ENCODE measurements around the gene CDH4.

CDH4 gene

DNA sequence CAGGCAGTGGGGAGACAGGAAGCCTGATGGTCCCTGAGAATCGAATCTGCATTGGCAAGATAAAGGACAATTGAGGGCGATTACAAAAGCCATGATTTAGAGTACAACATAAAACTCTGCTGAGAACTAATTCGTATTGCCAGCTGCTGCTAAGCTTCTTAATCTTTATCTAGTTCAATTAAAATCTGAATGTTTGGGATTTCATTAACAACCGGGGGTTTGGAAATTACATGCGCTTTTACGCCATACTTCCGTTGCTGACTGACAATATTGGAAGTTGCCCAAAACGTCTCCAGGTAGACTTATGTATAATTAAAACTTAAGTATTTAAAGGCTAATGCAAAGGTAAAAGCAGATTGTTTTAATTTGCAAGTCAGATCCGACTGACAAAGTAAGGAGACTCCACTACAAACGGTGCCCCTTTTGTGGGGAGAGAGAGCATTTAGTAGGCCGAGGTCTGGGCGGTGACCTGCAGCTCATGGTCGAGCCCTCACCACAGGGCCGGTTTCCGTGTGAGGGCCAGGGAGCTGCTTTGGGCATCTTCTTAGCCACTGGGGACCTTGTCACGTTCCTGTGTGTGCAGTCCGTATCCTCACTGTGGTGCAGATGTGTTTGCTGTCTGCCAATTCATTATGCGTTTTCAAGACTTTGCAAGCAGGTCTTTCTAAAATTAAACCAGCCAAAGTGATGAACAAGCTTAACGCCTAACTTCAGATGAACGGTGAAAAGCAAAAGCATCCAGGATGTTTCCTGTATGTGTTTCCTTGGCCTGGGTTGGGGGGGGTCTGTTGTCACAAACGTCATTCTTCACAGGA is 49.9 kb downstream of the CDH4 start:
- no peak for DNase-seq (ENCODE audit: low spot score)

- DNase-seq (ENCODE audit: low spot score) = no peak
Observed at GRCh38 chr20:61303217-61303616, 51.2 kb downstream of the CDH4 start.

DNA sequence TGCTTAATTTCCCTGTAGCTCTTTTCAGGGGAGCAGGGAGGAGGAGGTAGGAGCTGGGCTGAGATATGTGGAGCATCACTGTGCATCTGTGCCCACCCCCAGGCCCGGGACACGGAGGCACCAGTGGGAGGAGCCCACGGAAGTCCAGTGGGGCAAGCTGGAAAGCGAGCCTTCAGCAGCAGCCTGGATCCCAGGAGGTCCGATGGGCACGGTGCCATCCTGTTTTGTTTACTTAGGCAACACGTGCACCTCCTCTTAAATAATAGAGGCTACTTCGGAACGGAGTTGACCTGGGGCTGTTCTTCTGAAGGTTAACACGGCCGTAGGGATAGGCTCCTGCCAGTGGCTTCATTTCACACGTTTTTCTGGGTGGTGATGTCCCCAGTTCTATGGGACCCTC is 51.6 kb downstream of the CDH4 start:
- DNase-seq (ENCODE audit: low spot score) = no peak

DNA sequence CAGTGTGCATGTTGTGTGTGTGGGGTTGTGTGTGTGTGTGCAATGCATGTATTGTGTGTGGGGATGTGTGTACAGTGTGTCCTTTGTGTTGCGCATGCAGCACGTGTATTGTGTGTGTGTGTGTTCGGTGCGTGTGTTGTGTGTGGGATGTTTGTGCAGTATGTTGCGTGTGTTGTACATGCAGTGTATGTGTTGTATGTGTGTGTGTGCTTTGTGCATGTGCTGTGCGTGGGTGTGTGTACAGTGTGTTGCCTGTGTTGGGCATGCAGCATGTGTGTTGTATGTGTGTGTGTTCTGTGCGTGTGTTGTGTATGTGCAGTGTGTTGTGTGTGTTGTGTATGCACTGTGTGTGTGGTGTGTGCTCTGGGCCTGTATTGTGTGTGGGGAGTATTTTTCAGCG is 52.7 kb downstream of the CDH4 start:
- DNase-seq (ENCODE audit: low spot score) = no peak

DNA sequence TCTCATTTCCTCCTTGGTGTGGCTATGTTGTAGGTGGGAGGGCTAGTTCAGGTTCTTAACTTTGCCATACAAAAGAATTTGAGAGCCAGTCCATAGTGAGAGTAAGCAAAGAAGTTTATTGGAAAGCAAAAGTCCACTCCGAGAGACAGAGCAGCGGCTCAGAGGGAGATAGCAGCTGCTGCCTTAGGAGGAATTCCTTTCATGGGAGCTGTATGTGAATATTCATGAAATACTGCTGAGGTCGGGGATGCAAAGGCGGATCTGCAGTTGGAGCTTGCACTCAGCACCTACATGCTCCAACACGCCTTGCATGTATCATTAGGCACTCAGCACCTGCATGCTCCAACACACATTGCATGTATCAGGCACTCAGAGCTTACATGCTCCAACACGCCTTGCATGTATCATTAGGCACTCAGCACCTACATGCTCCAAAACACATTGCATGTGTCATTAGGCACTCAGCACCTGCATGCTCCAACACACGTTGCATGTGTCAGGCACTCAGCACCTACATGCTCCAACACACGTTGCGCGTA is 54.9 kb downstream of the CDH4 start:
- no peak for DNase-seq (ENCODE audit: low spot score)

DNA sequence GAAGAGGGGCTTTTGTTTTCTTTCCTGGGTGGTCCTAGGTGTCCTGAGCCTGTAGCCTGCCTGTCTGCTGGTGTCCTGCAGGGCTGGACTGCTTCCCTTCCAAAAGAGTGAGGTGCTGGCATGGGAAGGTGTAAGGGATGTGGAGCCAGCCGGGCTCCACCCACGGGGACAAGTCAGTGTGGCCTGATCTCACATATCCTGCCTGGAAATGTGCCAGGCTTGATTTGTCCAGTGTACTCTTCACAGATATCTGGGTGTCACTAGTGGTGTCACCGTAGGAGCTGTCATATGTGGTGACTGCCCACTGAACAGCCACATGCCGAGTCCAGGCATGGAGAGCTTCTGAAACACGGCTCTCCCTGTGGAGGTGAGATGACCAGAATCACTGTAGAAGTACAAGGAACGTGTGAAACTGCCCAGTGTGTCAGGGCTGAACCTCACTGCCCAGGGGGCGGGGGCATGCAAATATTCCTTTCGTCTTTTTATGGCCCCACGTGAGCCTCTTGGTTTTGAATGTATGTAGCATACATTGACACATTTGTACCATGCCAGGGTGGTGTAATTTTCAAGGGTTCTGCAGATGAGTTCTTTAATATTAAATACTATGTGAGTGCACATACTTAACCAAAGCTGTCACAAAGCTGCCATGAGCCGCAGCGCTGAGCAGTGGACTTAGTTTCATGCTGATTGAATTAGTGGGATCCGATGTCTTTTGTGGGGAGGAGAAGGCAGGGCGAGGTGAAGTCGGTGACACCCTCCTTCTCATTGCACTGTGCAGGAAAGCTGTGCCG is 55.8 kb downstream of the CDH4 start:
- DNase-seq (ENCODE audit: low spot score) = no peak

GRCh38 chr20:61308477-61308774 is 56.4 kb downstream of the CDH4 start:
- no peak for DNase-seq (ENCODE audit: low spot score)

DNA sequence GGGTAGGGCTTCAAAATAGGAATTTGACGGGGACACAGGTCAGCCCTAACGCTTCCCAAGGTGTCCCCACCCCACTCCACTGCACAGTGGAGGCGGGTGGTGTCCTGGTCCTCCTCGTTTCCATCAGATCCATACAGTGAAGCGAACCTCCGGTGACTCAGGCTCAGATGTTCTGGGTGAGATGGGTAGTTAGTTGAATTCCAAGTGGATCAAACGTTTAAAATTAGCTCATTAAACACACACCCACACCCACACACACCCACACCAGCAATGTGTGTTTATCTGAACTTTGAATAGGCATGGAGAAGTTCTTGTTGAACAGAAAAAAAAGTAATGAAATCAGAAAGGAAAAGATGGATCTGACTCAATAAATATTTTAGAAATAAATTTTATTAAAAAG is 58.9 kb downstream of the CDH4 start:
- DNase-seq (ENCODE audit: low spot score) = no peak

- no peak for DNase-seq (ENCODE audit: low spot score)
Observed at GRCh38 chr20:61311656-61312387, 59.8 kb downstream of the CDH4 start.

- no peak for DNase-seq (ENCODE audit: low spot score)
Observed at GRCh38 chr20:61312925-61313324, 60.9 kb downstream of the CDH4 start.

DNA sequence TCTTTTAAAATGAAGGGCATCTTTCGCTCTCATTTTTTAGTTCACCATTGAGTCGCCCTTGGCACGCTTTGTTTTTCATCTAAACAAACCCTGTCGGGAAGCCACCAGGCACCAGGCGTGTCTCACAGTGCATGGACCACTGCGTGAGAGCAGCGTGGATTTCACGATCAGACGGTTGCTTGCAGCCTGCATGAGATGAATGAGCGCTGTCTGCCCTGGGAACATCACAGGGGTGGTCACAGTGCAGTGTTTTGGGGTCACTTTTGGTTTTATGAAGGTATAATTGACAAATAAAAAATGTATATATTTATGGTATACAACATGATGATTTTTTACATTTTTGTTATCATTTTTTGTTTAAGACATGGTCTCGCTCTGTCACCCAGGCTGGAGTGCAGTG is 61.3 kb downstream of the CDH4 start:
- DNase-seq (ENCODE audit: low spot score) = no peak

GRCh38 chr20:61314326-61315010 is 62.4 kb downstream of the CDH4 start:
- no peak for DNase-seq (ENCODE audit: low spot score)

DNA sequence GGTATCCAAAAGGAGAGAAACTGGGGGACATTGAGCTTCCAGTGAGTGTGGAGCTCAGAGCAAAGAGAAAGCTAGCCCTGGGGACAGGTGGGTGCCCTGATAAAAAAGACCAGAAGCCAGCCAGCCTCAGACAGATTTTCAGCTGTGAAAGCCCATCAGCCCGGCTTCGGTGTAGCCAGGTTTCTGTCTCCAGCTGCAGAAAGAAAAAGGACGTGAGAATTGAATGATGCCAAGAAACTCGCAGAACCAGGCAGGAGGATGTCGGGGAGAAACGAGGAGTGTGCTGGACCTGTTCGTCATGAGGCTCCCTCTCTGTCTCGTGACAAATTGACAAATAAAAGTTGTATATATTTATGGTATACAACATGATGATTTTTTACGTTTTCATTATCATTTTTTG is 63.3 kb downstream of the CDH4 start:
- DNase-seq (ENCODE audit: low spot score) = no peak

DNA sequence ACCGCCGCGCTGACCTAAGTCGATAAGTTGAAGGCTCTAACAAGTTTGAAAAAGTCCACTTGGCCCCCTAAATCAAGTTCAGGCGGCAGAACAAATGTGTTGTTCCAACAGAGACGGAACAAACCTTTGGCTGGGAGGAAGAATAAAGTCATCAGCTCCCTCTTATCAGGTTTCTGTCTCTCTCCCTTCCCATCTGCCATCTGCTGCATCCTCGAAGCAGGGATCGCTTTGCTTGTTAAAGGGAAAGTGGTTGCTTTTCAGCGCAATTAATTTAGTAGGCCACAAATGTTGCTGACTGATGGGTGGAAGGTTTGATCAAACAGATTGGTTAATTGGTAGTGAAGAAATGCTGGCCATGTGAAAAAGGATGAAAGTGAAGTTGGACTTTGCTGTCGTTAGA is 64.3 kb downstream of the CDH4 start:
- DNase-seq (ENCODE audit: low spot score) = no peak

GRCh38 chr20:61317966-61318530 is 66.0 kb downstream of the CDH4 start:
- DNase-seq (ENCODE audit: low spot score) = no peak

DNA sequence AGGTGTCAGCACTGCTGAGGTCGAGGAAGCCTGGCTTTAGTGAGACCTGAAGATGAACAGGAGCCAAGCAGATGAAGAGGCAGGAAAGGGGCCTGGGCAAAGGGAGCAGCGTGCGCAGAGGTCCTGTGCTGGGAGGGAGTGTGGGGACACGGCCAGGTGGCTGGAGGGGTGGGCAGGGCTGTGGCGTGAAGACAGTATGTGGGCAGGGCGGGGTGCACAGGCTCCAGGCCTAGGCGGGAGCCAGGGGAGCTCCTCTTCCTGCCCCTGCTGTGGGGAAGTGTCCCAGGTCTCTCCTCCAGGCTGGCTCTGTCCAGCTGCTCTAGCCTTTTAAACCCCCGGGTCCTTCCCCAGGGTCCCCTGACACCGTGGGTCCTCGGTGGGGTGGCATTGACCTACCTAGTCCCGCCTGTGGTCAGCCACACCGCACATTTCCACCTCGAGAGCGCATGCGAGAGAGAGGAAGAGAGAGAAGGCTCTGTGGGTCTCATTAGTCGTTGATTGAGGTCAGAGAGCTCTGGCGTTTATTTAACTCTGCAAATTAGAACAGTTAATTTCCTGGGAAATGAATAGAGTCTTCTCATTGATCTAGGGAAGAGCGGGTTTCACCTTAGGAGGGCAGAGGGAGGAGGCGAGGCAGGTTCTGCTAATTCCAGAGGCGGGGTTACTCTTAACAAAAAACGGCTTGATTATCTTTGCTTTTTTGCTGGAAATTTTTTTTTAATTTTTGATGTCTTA is 68.8 kb downstream of the CDH4 start:
- DNase-seq (ENCODE audit: low spot score) = no peak

GRCh38 chr20:61321481-61321880 is 69.4 kb downstream of the CDH4 start:
- DNase-seq (ENCODE audit: low spot score) = no peak

- no peak for DNase-seq (ENCODE audit: low spot score)
Observed at GRCh38 chr20:61322151-61322865, 70.2 kb downstream of the CDH4 start.

GRCh38 chr20:61324906-61325305 is 72.8 kb downstream of the CDH4 start:
- DNase-seq (ENCODE audit: low spot score) = no peak

DNA sequence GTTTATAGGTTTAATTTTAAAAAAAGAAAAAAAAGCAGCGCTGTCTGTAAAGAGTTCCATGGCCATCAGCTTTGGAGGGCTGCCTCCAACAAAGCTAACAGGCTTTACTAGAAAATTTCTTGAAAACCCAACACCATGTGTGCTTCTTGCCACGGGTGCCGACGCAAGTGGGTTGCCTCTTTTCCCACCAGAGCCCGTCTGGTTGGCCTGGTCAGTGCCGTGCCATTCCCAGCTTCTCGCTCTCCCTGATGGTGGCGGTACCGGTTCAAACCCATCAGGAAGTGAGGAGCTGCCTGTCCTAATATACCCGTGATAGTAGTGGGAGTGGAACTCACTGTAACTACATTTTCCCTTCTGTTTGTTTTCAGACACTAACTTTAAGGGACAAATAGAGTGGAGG is 73.7 kb downstream of the CDH4 start:
- no peak for DNase-seq (ENCODE audit: low spot score)
